ENCODE data around the gene CSTPP1. TPM values are rescaled to one million over a fixed set of nuclear protein-coding genes. Genes with fewer than 3 reads are reported as not detected.

Gene CSTPP1
- total RNA-seq, 1 donor from 2014 or later, result 30.0 TPM

GRCh38 chr11:46900091-46900746, 36.3 kb upstream of the CSTPP1 start:
- Mint-ChIP-seq H3K27ac (ENCODE audit: unreplicated experiment) (no peak overlapping the region), H3K4me1 (ENCODE audit: unreplicated experiment) (peaks cover 18% of the 10 kb centered on the region), H3K9me3 (ENCODE audit: unreplicated experiment) (no peaks in the 10 kb centered on the region), H3K27me3 (ENCODE audit: unreplicated experiment) (peaks cover 6% of the 10 kb centered on the region), H3K4me3 (ENCODE audit: unreplicated experiment) (no peak overlapping the region), H3K36me3 (ENCODE audit: low read depth, unreplicated experiment) (peaks cover 15% of the 10 kb centered on the region)
- DNase-seq (ENCODE audit: low spot score), result no peak
- TF ChIP-seq, protein P1, sequence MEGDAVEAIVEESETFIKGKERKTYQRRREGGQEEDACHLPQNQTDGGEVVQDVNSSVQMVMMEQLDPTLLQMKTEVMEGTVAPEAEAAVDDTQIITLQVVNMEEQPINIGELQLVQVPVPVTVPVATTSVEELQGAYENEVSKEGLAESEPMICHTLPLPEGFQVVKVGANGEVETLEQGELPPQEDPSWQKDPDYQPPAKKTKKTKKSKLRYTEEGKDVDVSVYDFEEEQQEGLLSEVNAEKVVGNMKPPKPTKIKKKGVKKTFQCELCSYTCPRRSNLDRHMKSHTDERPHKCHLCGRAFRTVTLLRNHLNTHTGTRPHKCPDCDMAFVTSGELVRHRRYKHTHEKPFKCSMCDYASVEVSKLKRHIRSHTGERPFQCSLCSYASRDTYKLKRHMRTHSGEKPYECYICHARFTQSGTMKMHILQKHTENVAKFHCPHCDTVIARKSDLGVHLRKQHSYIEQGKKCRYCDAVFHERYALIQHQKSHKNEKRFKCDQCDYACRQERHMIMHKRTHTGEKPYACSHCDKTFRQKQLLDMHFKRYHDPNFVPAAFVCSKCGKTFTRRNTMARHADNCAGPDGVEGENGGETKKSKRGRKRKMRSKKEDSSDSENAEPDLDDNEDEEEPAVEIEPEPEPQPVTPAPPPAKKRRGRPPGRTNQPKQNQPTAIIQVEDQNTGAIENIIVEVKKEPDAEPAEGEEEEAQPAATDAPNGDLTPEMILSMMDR (IDR thresholded peaks at IDR 0.05; ENCODE audit: unreplicated experiment), result no peak

DNA sequence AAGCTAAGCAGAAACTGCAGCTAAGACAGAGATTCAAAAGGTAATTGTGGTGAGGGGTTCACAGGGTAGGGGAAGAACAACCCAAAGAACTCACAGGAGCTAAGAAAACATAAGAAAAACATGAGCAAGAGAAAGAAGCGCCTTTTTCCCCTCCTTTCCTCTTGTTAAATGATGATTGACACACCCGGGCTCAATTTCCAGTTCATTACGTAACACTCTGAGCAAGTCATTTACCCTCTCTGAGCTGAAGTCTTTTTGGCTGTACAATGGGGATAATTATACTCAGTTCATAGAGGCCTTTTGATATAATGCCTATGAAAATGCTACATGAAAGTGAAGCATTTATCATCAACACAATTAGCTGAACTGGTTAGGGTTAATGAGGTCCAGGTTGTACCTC, 35.4 kb upstream of the CSTPP1 start:
- peaks cover 6% of the 10 kb centered on the region for H3K27me3 Mint-ChIP-seq (ENCODE audit: unreplicated experiment)
- no peaks in the 10 kb centered on the region for H3K9me3 Mint-ChIP-seq (ENCODE audit: unreplicated experiment)
- no peak for DNase-seq (ENCODE audit: low spot score)
- TF ChIP-seq, protein P1 (IDR thresholded peaks at IDR 0.05; ENCODE audit: unreplicated experiment), result no peak
- H3K4me3 Mint-ChIP-seq (ENCODE audit: unreplicated experiment), result peak overlapping the region; percentile 3
- peaks cover 15% of the 10 kb centered on the region for H3K36me3 Mint-ChIP-seq (ENCODE audit: low read depth, unreplicated experiment)
- peak overlapping the region; percentile 48 for H3K27ac Mint-ChIP-seq (ENCODE audit: unreplicated experiment)
- peaks cover 26% of the 10 kb centered on the region for H3K4me1 Mint-ChIP-seq (ENCODE audit: unreplicated experiment)

GRCh38 chr11:46902694-46903093, 33.9 kb upstream of the CSTPP1 start:
- peak overlapping the region; percentile 74 for H3K27ac Mint-ChIP-seq (ENCODE audit: unreplicated experiment)
- TF ChIP-seq, protein P1 (IDR thresholded peaks at IDR 0.05; ENCODE audit: unreplicated experiment), result no peak
- peaks cover 6% of the 10 kb centered on the region for H3K27me3 Mint-ChIP-seq (ENCODE audit: unreplicated experiment)
- no peak for DNase-seq (ENCODE audit: low spot score)
- peaks cover 15% of the 10 kb centered on the region for H3K36me3 Mint-ChIP-seq (ENCODE audit: low read depth, unreplicated experiment)
- H3K4me1 Mint-ChIP-seq (ENCODE audit: unreplicated experiment), result peaks cover 40% of the 10 kb centered on the region
- no peaks in the 10 kb centered on the region for H3K9me3 Mint-ChIP-seq (ENCODE audit: unreplicated experiment)
- H3K4me3 Mint-ChIP-seq (ENCODE audit: unreplicated experiment), result no peak overlapping the region

- no peak for DNase-seq (ENCODE audit: low spot score)
- peaks cover 10% of the 10 kb centered on the region for H3K36me3 Mint-ChIP-seq (ENCODE audit: low read depth, unreplicated experiment)
- no peaks in the 10 kb centered on the region for H3K9me3 Mint-ChIP-seq (ENCODE audit: unreplicated experiment)
- H3K27ac Mint-ChIP-seq (ENCODE audit: unreplicated experiment), result peak overlapping the region; percentile 32
- peaks cover 4% of the 10 kb centered on the region for H3K27me3 Mint-ChIP-seq (ENCODE audit: unreplicated experiment)
- H3K4me1 Mint-ChIP-seq (ENCODE audit: unreplicated experiment), result peaks cover 43% of the 10 kb centered on the region
- no peak overlapping the region for H3K4me3 Mint-ChIP-seq (ENCODE audit: unreplicated experiment)
- TF ChIP-seq, protein P1 (IDR thresholded peaks at IDR 0.05; ENCODE audit: unreplicated experiment), result no peak
Measured at GRCh38 chr11:46903846-46904245, 32.7 kb upstream of the CSTPP1 start.

- peak overlapping the region; percentile 62 for H3K4me3 Mint-ChIP-seq (ENCODE audit: unreplicated experiment)
- DNase-seq (ENCODE audit: low spot score), result no peak
- H3K36me3 Mint-ChIP-seq (ENCODE audit: low read depth, unreplicated experiment), result peaks cover 6% of the 10 kb centered on the region
- H3K9me3 Mint-ChIP-seq (ENCODE audit: unreplicated experiment), result no peaks in the 10 kb centered on the region
- TF ChIP-seq, protein P1 (IDR thresholded peaks at IDR 0.05; ENCODE audit: unreplicated experiment), result no peak
- peaks cover 48% of the 10 kb centered on the region for H3K4me1 Mint-ChIP-seq (ENCODE audit: unreplicated experiment)
- peaks cover 4% of the 10 kb centered on the region for H3K27me3 Mint-ChIP-seq (ENCODE audit: unreplicated experiment)
- H3K27ac Mint-ChIP-seq (ENCODE audit: unreplicated experiment), result peak overlapping the region; percentile 76
Measured at GRCh38 chr11:46905806-46906205, 30.8 kb upstream of the CSTPP1 start.

All from endothelial cell (in vitro differentiated cells).